Measurements from ENCODE around the gene VSIG1.

DNA sequence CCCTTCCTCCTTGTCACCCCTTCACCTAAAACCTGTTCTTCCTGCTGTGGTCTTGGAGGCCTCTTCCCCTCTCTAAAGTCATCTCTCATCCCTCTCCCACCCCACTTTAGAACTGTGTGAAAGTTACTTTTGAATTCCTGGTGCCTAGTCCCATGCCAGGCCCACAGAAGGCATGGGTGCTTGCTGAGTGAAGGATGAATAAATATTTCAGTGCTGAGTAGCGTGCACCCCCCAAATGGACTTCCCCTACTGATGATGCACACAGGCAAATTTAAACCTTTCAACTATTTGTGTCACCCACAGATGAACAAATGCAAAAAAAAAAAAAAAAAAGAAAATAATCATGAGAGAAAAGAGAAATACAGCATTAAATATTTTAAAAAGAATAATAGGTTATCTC lies 26.7 kb downstream of the VSIG1 start:
- TF ChIP-seq CTCF (optimal IDR thresholded peaks at IDR 0.05 in 1 of 3, IDR thresholded peaks at IDR 0.05 in 1 of 3, conservative IDR thresholded peaks at IDR 0.05 in 1 of 3; ENCODE audit: extremely low read depth in 1 of 3, insufficient read depth in 2 of 3, low read length in 3 of 3) = no peak
- TF ChIP-seq EZH2 (IDR thresholded peaks at IDR 0.05; ENCODE audit: low read length) = no peak
